Measurements from ENCODE around the gene SLC16A10. TPM values are rescaled to one million over a fixed set of nuclear protein-coding genes. Genes with fewer than 3 reads are reported as not detected.

The SLC16A10 gene
- total RNA-seq, 1 experiment from 2014 or later, result 0.18 TPM

- POLR2A ChIA-PET, result no interaction called here
- no peak overlapping the region for H3K27ac ChIP-seq (ENCODE audit: low read length)
- in situ Hi-C loops (cut with HindIII; ENCODE audit: low pct_unique_long_range_greater_than_20kb, low sequenced_read_pairs) (no loop called here), intact Hi-C loops (cut with micrococcal nuclease; ENCODE audit: unreplicated experiment) (no loop called here)
- peaks cover 5% of the 10 kb centered on the region; the same call in 1 of the 2 replicates for H3K27me3 ChIP-seq (ENCODE audit: control insufficient read depth, insufficient read depth, low read length)
- no peaks in the 10 kb centered on the region for H3K9me3 ChIP-seq (ENCODE audit: control insufficient read depth, insufficient read depth, low read depth, low read length)
- no peaks in the 10 kb centered on the region for H3K4me1 ChIP-seq (ENCODE audit: control insufficient read depth, insufficient read depth, low read length)
- DNase-seq (ENCODE audit: low read depth, low spot score), result no peak
- no peak for ATAC-seq
- TF ChIP-seq, protein P1, sequence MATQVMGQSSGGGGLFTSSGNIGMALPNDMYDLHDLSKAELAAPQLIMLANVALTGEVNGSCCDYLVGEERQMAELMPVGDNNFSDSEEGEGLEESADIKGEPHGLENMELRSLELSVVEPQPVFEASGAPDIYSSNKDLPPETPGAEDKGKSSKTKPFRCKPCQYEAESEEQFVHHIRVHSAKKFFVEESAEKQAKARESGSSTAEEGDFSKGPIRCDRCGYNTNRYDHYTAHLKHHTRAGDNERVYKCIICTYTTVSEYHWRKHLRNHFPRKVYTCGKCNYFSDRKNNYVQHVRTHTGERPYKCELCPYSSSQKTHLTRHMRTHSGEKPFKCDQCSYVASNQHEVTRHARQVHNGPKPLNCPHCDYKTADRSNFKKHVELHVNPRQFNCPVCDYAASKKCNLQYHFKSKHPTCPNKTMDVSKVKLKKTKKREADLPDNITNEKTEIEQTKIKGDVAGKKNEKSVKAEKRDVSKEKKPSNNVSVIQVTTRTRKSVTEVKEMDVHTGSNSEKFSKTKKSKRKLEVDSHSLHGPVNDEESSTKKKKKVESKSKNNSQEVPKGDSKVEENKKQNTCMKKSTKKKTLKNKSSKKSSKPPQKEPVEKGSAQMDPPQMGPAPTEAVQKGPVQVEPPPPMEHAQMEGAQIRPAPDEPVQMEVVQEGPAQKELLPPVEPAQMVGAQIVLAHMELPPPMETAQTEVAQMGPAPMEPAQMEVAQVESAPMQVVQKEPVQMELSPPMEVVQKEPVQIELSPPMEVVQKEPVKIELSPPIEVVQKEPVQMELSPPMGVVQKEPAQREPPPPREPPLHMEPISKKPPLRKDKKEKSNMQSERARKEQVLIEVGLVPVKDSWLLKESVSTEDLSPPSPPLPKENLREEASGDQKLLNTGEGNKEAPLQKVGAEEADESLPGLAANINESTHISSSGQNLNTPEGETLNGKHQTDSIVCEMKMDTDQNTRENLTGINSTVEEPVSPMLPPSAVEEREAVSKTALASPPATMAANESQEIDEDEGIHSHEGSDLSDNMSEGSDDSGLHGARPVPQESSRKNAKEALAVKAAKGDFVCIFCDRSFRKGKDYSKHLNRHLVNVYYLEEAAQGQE (IDR thresholded peaks at IDR 0.05; ENCODE audit: insufficient read depth in 1 of 2, low read depth in 2 of 2, low read length in 1 of 2), result no peak
- TF ChIP-seq SIN3A (IDR thresholded peaks at IDR 0.05; ENCODE audit: borderline replicate concordance, insufficient read depth, low read depth, low read length) (no peak), POLR2AphosphoS5 (IDR thresholded peaks at IDR 0.05; ENCODE audit: low read depth, low read length) (no peak), TCF7L2 (IDR thresholded peaks at IDR 0.05; ENCODE audit: low read depth, low read length) (no peak)
- TF ChIP-seq, protein P2, sequence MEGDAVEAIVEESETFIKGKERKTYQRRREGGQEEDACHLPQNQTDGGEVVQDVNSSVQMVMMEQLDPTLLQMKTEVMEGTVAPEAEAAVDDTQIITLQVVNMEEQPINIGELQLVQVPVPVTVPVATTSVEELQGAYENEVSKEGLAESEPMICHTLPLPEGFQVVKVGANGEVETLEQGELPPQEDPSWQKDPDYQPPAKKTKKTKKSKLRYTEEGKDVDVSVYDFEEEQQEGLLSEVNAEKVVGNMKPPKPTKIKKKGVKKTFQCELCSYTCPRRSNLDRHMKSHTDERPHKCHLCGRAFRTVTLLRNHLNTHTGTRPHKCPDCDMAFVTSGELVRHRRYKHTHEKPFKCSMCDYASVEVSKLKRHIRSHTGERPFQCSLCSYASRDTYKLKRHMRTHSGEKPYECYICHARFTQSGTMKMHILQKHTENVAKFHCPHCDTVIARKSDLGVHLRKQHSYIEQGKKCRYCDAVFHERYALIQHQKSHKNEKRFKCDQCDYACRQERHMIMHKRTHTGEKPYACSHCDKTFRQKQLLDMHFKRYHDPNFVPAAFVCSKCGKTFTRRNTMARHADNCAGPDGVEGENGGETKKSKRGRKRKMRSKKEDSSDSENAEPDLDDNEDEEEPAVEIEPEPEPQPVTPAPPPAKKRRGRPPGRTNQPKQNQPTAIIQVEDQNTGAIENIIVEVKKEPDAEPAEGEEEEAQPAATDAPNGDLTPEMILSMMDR (IDR thresholded peaks at IDR 0.05), result no peak
- no peaks in the 10 kb centered on the region for H3K36me3 ChIP-seq (ENCODE audit: control insufficient read depth, insufficient read depth, low read length)
- no peak overlapping the region for H3K4me3 ChIP-seq (ENCODE audit: low read depth in 2 of 2, low read length in 2 of 2)
- CTCF ChIA-PET, result no interaction called here
- BruUV-seq (replicated peaks), result no TSS peak
Observed at GRCh38 chr6:111198841-111199240, 111.5 kb downstream of the SLC16A10 start.

DNA sequence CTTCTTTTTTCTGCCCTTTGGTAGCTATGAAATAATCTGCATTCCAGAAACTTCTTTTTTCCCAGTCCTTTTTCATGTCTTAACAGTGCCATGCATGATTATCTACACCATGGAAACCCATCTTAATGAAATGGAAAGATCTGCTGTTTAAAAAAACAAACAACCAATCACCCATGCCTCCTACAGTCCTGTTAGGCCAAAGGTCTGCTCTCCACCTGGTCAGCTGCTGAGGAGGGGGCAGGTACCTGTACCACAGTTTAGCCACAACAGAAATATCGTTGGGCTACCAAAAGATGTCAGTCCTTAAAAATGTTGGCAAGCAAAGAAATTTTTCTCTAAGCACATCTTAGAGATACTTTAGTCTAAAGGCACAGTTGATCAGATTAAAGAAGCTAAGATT, 112.6 kb downstream of the SLC16A10 start:
- Histone ChIP-seq H3K9me3 (ENCODE audit: control insufficient read depth, insufficient read depth, low read depth, low read length) (no peaks in the 10 kb centered on the region), H3K4me1 (ENCODE audit: control insufficient read depth, insufficient read depth, low read length) (no peaks in the 10 kb centered on the region), H3K27ac (ENCODE audit: low read length) (no peak overlapping the region), H3K4me3 (ENCODE audit: low read depth in 2 of 2, low read length in 2 of 2) (no peak overlapping the region), H3K36me3 (ENCODE audit: control insufficient read depth, insufficient read depth, low read length) (no peaks in the 10 kb centered on the region), H3K27me3 (ENCODE audit: control insufficient read depth, insufficient read depth, low read length) (peaks cover 5% of the 10 kb centered on the region; the same call in 1 of the 2 replicates)
- DNase-seq (ENCODE audit: low read depth, low spot score) (no peak), ATAC-seq (no peak)
- no TSS peak for BruUV-seq (replicated peaks)
- intact Hi-C loops (cut with micrococcal nuclease; ENCODE audit: unreplicated experiment) (loop anchor here (10.0 kb wide), 1 partner anchor 675 kb away; no protein-coding TSS in a partner anchor), in situ Hi-C loops (cut with HindIII; ENCODE audit: low pct_unique_long_range_greater_than_20kb, low sequenced_read_pairs) (no loop called here)
- TF ChIP-seq TCF7L2 (IDR thresholded peaks at IDR 0.05; ENCODE audit: low read depth, low read length), result no peak
- TF ChIP-seq, protein P1 (IDR thresholded peaks at IDR 0.05; ENCODE audit: insufficient read depth in 1 of 2, low read depth in 2 of 2, low read length in 1 of 2), result no peak
- ChIA-PET POLR2A (no interaction called here), CTCF (no interaction called here)
